HepG2 (cell line): Measurements from ENCODE around the gene OCSTAMP. TPM values are rescaled to one million over a fixed set of nuclear protein-coding genes. Genes with fewer than 3 reads are reported as not detected.

Experiments used
- ARNTL ChIP-seq: sonication (generic); formaldehyde crosslinking; IDR thresholded peaks from 2 replicates; pipeline ENCODE4 v1.4.0; 2020; ENCODE audit warnings: mild to moderate bottlenecking, missing genetic modification reagents
- HNRNPLL ChIP-seq: fragments of 200-400 bp; formaldehyde crosslinking; IDR thresholded peaks from 2 replicates; pipeline ENCODE4 v1.6.1; 2017; ENCODE audit warnings: mild to moderate bottlenecking, low read depth, low read length; ENCODE audit not compliant: poor library complexity, severe bottlenecking
- IRX3 ChIP-seq: sonication (generic); formaldehyde crosslinking; IDR thresholded peaks from 2 replicates; pipeline ENCODE4 v1.8.1; 2023; ENCODE audit warnings: mild to moderate bottlenecking, low read depth, missing genetic modification reagents, borderline replicate concordance
- MTF2 ChIP-seq: sonication (generic); formaldehyde crosslinking; IDR thresholded peaks from 2 replicates; pipeline ENCODE4 v1.5.0; 2020; ENCODE audit warnings: missing genetic modification reagents, borderline replicate concordance
- MYC ChIP-seq: sonication (generic); formaldehyde crosslinking; IDR thresholded peaks from 2 replicates; pipeline ENCODE4 v1.9.0; 2021; ENCODE audit warnings: missing genetic modification reagents, borderline replicate concordance
- RELA ChIP-seq: sonication (generic); formaldehyde crosslinking; IDR thresholded peaks from 2 replicates; pipeline ENCODE4 v1.4.0; 2020; ENCODE audit warnings: missing genetic modification reagents
- SMAD9 ChIP-seq: sonication (generic); formaldehyde crosslinking; IDR thresholded peaks from 2 replicates; pipeline ENCODE4 v1.5.1; 2020; ENCODE audit warnings: mild to moderate bottlenecking, missing genetic modification reagents
- SPEN ChIP-seq: sonication (generic); formaldehyde crosslinking; IDR thresholded peaks from 2 replicates; pipeline ENCODE4 v1.5.1; 2020; ENCODE audit warnings: low read depth, mild to moderate bottlenecking, missing genetic modification reagents
- ZKSCAN8 ChIP-seq: IDR thresholded peaks from 2 replicates; pipeline ENCODE4 v1.6.1; 2016; ENCODE audit warnings: borderline replicate concordance, missing genetic modification reagents, missing compliant biosample characterization
- ZNF446 ChIP-seq: sonication (generic); formaldehyde crosslinking; IDR thresholded peaks from 2 replicates; pipeline ENCODE4 v1.5.0; 2020; ENCODE audit warnings: mild to moderate bottlenecking, missing genetic modification reagents
- ZNF484 ChIP-seq: sonication (generic); formaldehyde crosslinking; IDR thresholded peaks from 2 replicates; pipeline ENCODE4 v1.5.1; 2020; ENCODE audit warnings: mild to moderate bottlenecking, low read depth, missing genetic modification reagents, borderline replicate concordance
- ZNF790 ChIP-seq: sonication (generic); formaldehyde crosslinking; IDR thresholded peaks from 2 replicates; pipeline ENCODE4 v1.8.0; 2022; ENCODE audit warnings: missing genetic modification reagents, mild to moderate bottlenecking, borderline replicate concordance
- polyA plus RNA-seq, 8 experiments: library from polyadenylated mRNA; depleted of rRNA in 3 of 8; stranded (reverse) in 7 of 8; unstranded in 1 of 8; fragments of >200 nt; fragmentation: Illumina TruSeq in 4 of 8; extraction: Trizol in 4 of 8; gene quantifications; 2 replicates each; pipeline versions ENCODE4 v1.2.1 to v1.2.3, GENCODE V29; 2011 to 2016; ENCODE audit warnings: low read depth in 4 of 8, missing spikeins in 1 of 8, mixed read lengths in 1 of 8; ENCODE audit not compliant: insufficient read depth in 1 of 8
- total RNA-seq, 5 experiments: library from RNA; depleted of rRNA; stranded (reverse); fragments of >200 nt; fragmentation: Illumina TruSeq; extraction: Trizol; gene quantifications; 2 replicates each; pipeline ENCODE4 v1.2.3, GENCODE V29; 2016; ENCODE audit warnings: low read depth in 1 of 5
- TF ChIP-seq, protein P1 (sequence below): sonication (generic); formaldehyde crosslinking; IDR thresholded peaks from 2 replicates; pipeline ENCODE4 v1.4.0; 2020; ENCODE audit warnings: mild to moderate bottlenecking, missing genetic modification reagents
- TF ChIP-seq, protein P2 (sequence below): sonication (generic); formaldehyde crosslinking; IDR thresholded peaks from 2 replicates; pipeline ENCODE4 v1.4.0; 2020; ENCODE audit warnings: missing genetic modification reagents, mild to moderate bottlenecking, borderline replicate concordance
- TF ChIP-seq, protein P3 (sequence below): sonication (generic); formaldehyde crosslinking; IDR thresholded peaks from 2 replicates; pipeline ENCODE4 v1.5.0; 2020; ENCODE audit warnings: mild to moderate bottlenecking, missing genetic modification reagents

The OCSTAMP gene
- total and polyA plus RNA-seq, 2 of the 13 experiments (the other 11 are each of a cell fraction or from before 2014, with no cell fraction given): not detected

DNA sequence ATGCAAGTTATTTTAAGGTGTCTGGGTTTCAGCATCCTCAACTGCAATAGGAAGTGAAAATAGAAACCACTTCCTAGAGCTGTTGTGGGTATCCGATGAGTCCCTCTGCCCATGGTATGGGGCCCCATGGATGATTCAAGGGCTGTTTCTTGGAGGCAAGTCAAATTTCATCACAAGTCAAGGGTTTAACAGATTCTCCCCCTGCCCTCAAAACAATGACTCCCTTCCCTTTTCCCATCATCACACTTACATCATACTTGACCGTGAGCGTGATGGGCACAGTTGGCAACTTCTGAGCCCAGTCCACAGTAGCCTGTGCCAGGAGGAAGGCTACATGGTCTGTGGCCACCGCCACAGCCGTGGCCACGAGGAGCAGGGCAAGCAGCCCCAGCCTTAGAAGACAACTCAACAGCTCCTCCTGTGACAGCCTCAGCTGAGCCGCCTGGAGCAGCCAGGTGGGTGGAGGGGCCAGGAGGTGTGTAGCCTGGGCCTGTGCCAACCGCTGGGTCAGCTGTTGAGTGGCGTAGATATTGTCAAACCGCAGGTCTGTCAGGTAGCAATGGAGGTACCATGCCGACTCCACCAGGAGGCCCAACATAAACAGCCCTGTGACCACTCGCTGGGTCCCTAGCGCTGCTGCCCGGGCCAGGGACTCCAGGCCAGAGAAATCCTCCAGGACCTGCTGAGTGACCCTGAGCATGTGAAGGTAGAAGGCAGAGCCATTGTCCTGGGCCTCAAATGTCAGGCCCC is 5.2 kb downstream of the OCSTAMP start (continued):
- TF ChIP-seq, protein P1, sequence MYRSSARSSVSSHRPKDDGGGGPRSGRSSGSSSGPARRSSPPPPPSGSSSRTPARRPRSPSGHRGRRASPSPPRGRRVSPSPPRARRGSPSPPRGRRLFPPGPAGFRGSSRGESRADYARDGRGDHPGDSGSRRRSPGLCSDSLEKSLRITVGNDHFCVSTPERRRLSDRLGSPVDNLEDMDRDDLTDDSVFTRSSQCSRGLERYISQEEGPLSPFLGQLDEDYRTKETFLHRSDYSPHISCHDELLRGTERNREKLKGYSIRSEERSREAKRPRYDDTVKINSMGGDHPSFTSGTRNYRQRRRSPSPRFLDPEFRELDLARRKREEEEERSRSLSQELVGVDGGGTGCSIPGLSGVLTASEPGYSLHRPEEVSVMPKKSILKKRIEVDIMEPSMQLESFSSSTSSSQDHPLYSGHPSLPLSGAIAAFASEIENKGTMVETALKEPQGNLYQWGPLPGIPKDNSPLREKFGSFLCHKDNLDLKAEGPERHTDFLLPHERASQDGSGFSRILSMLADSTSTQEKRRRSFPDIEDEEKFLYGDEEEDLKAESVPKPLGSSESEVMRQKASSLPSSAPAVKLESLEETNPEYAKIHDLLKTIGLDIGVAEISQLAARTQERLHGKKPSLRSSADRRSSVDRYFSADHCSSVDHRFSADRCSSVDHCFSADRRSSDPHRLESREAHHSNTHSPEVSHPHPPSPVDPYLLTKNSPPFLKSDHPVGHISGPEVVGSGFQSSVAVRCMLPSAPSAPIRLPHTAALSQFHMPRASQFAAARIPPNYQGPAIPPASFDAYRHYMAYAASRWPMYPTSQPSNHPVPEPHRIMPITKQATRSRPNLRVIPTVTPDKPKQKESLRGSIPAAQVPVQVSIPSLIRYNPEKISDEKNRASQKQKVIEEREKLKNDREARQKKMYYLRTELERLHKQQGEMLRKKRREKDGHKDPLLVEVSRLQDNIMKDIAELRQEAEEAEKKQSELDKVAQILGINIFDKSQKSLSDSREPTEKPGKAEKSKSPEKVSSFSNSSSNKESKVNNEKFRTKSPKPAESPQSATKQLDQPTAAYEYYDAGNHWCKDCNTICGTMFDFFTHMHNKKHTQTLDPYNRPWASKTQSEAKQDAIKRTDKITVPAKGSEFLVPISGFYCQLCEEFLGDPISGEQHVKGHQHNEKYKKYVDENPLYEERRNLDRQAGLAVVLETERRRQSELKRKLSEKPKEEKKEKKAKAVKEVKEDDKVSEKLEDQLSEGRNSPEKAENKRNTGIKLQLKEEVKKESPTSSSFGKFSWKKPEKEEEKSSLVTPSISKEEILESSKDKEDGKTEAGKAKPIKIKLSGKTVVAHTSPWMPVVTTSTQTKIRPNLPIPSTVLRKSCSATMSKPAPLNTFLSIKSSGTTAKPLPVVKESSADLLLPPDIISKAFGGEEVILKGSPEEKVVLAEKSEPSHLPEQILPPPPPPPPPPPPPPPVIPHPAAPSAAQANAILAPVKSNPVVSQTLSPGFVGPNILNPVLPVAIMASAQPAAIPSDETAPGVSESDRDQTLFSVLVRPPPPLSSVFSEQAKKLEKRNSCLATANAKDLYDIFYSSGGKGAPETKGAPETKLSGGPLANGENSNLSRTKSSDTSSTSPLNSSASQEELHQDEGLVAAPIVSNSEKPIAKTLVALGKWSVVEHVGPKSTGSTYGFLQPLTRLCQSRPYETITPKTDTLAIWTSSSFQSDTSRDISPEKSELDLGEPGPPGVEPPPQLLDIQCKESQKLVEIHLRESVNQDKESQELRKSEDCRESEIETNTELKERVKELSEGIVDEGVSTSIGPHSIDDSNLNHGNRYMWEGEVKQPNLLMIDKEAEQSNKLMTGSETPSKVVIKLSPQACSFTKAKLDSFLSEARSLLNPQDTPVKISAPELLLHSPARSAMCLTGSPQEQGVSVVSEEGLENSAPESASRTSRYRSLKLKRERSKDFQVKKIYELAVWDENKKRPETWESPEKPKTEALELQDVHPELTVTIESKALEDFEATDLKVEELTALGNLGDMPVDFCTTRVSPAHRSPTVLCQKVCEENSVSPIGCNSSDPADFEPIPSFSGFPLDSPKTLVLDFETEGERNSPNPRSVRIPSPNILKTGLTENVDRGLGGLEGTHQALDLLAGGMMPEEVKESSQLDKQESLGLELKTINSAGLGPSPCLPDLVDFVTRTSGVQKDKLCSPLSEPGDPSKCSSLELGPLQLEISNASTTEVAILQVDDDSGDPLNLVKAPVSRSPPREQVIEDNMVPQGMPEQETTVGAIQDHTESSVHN: 0 out of 2 replicates have a peak, but pooled peaks have one; percentile 30
- no peak for TF ChIP-seq ARNTL
- TF ChIP-seq SPEN (CRISPR knock-in tag): no peak
- no peak for TF ChIP-seq ZNF484 (CRISPR knock-in tag)
- no peak for TF ChIP-seq SMAD9 (CRISPR knock-in tag)
- no peak for TF ChIP-seq IRX3 (CRISPR knock-in tag)
- no peak for TF ChIP-seq ZNF446
- TF ChIP-seq, protein P2, sequence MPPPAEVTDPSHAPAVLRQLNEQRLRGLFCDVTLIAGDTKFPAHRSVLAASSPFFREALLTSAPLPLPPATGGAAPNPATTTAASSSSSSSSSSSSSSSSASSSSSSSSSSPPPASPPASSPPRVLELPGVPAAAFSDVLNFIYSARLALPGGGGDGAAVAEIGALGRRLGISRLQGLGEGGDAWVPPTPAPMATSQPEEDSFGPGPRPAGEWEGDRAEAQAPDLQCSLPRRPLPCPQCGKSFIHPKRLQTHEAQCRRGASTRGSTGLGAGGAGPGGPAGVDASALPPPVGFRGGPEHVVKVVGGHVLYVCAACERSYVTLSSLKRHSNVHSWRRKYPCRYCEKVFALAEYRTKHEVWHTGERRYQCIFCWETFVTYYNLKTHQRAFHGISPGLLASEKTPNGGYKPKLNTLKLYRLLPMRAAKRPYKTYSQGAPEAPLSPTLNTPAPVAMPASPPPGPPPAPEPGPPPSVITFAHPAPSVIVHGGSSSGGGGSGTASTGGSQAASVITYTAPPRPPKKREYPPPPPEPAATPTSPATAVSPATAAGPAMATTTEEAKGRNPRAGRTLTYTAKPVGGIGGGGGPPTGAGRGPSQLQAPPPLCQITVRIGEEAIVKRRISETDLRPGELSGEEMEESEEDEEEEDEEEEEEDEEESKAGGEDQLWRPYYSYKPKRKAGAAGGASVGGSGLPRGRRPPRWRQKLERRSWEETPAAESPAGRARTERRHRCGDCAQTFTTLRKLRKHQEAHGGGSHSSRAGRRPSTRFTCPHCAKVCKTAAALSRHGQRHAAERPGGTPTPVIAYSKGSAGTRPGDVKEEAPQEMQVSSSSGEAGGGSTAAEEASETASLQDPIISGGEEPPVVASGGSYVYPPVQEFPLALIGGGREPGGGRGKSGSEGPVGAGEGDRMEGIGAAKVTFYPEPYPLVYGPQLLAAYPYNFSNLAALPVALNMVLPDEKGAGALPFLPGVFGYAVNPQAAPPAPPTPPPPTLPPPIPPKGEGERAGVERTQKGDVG (CRISPR knock-in tag): no peak
- TF ChIP-seq, protein P3, sequence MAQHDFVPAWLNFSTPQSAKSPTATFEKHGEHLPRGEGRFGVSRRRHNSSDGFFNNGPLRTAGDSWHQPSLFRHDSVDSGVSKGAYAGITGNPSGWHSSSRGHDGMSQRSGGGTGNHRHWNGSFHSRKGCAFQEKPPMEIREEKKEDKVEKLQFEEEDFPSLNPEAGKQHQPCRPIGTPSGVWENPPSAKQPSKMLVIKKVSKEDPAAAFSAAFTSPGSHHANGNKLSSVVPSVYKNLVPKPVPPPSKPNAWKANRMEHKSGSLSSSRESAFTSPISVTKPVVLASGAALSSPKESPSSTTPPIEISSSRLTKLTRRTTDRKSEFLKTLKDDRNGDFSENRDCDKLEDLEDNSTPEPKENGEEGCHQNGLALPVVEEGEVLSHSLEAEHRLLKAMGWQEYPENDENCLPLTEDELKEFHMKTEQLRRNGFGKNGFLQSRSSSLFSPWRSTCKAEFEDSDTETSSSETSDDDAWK (CRISPR knock-in tag): no peak
- TF ChIP-seq MYC (CRISPR knock-in tag): no peak
- no peak for TF ChIP-seq MTF2 (CRISPR knock-in tag)
- TF ChIP-seq HNRNPLL: peak; percentile 26
- TF ChIP-seq ZKSCAN8 (CRISPR knock-in tag): no peak
- TF ChIP-seq ZNF790 (CRISPR knock-in tag): no peak
- no peak for TF ChIP-seq RELA
